Activated CD8-positive, alpha-beta memory T cell treated with anti-CD3 and anti-CD28 coated beads, Interleukin-2, amount 50 U/mL, for 24 hours (primary cell): ENCODE data around the gene KCTD21.
A peak's percentile ranks its signal among the peaks of the same experiment; 100 is the strongest.

Source experiments
- DNase-seq: peaks from one replicate; pipeline ENCODE4 v3.0.0-alpha.2; 2020; ENCODE audit errors: extremely low read depth

Gene KCTD21

GRCh38 chr11:78201096-78201818 lies 12.8 kb upstream of the KCTD21 start:
- DNase-seq, result no peak

- DNase-seq, result no peak
Observed at GRCh38 chr11:78200553-78200952, 12.1 kb upstream of the KCTD21 start.

- no peak for DNase-seq
Observed at GRCh38 chr11:78200061-78200460, 11.6 kb upstream of the KCTD21 start.

GRCh38 chr11:78199653-78200015 lies 11.2 kb upstream of the KCTD21 start:
- DNase-seq, result no peak

GRCh38 chr11:78199015-78199652 lies 10.7 kb upstream of the KCTD21 start:
- no peak for DNase-seq

GRCh38 chr11:78197816-78198215 lies 9.4 kb upstream of the KCTD21 start:
- no peak for DNase-seq

GRCh38 chr11:78196661-78197091 lies 8.2 kb upstream of the KCTD21 start:
- no peak for DNase-seq

GRCh38 chr11:78195917-78196560 lies 7.6 kb upstream of the KCTD21 start:
- DNase-seq, result no peak

GRCh38 chr11:78194490-78194889 lies 6.1 kb upstream of the KCTD21 start:
- DNase-seq, result no peak

- DNase-seq, result no peak
Observed at GRCh38 chr11:78193806-78194205, 5.4 kb upstream of the KCTD21 start.

- no peak for DNase-seq
Observed at GRCh38 chr11:78192911-78193351, 4.5 kb upstream of the KCTD21 start.

- no peak for DNase-seq
Observed at GRCh38 chr11:78192223-78192719, 3.8 kb upstream of the KCTD21 start.

- DNase-seq, result no peak
Observed at GRCh38 chr11:78190871-78191538, 2.6 kb upstream of the KCTD21 start.

- no peak for DNase-seq
Observed at GRCh38 chr11:78190374-78190773, 1.9 kb upstream of the KCTD21 start.

- DNase-seq, result no peak
Observed at GRCh38 chr11:78189851-78190250, 1.4 kb upstream of the KCTD21 start.

- no peak for DNase-seq
Observed at GRCh38 chr11:78189174-78189724, 823 bp upstream of the KCTD21 start.

- DNase-seq, result peak; percentile 43
Observed at GRCh38 chr11:78187366-78188285, 800 bp downstream of the KCTD21 start.

GRCh38 chr11:78181185-78181584 lies 7.2 kb downstream of the KCTD21 start:
- no peak for DNase-seq

GRCh38 chr11:78180751-78181150 lies 7.7 kb downstream of the KCTD21 start:
- no peak for DNase-seq

GRCh38 chr11:78179459-78180071 lies 8.9 kb downstream of the KCTD21 start:
- DNase-seq, result no peak
